NB4 (cell line): Measurements from ENCODE around the gene TSPAN12.

Source experiments
- MYC ChIP-seq: IDR thresholded peaks from 2 replicates; pipeline ENCODE4 v1.6.1; 2011; ENCODE audit warnings: low read depth, low read length
- POLR2A ChIP-seq: IDR thresholded peaks from 2 replicates; pipeline ENCODE4 v1.6.1; 2011; ENCODE audit warnings: mild to moderate bottlenecking; ENCODE audit not compliant: insufficient read length; ENCODE audit errors: extremely low read depth
- TF ChIP-seq, protein P1 (sequence below): IDR thresholded peaks from one replicate; pipeline ENCODE4 v1.5.1; 2012; ENCODE audit warnings: low read depth, low read length

- TF ChIP-seq, protein P1, sequence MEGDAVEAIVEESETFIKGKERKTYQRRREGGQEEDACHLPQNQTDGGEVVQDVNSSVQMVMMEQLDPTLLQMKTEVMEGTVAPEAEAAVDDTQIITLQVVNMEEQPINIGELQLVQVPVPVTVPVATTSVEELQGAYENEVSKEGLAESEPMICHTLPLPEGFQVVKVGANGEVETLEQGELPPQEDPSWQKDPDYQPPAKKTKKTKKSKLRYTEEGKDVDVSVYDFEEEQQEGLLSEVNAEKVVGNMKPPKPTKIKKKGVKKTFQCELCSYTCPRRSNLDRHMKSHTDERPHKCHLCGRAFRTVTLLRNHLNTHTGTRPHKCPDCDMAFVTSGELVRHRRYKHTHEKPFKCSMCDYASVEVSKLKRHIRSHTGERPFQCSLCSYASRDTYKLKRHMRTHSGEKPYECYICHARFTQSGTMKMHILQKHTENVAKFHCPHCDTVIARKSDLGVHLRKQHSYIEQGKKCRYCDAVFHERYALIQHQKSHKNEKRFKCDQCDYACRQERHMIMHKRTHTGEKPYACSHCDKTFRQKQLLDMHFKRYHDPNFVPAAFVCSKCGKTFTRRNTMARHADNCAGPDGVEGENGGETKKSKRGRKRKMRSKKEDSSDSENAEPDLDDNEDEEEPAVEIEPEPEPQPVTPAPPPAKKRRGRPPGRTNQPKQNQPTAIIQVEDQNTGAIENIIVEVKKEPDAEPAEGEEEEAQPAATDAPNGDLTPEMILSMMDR = no peak
- no peak for TF ChIP-seq POLR2A
- TF ChIP-seq MYC = no peak
These were observed 51.3 kb downstream of the TSPAN12 start for GRCh38 chr7:120806669-120807068.
